ENCODE data around the gene ATXN7L1. TPM values are rescaled to one million over a fixed set of nuclear protein-coding genes. Genes with fewer than 3 reads are reported as not detected.

ATXN7L1 gene
- total and polyA plus RNA-seq, 2 of the 8 experiments (the other 6 are each of a cell fraction or from before 2014, with no cell fraction given): 14.3 to 34.0 TPM

- Histone ChIP-seq H3K14ac (ENCODE audit: insufficient read length) (no peak overlapping the region), H3K4me1 (replicated peaks in 1 of 4; ENCODE audit: control insufficient read depth in 3 of 4, insufficient read depth in 4 of 4, low read length in 3 of 4) (peaks cover 4 to 16% (median 7%) of the 10 kb centered on the region in 4 experiments; a peak in 6 of 7 replicates), H2AFZ (ENCODE audit: low read length) (no peak overlapping the region), H2AK5ac (ENCODE audit: low read depth, low read length) (no peak overlapping the region), H3K4ac (replicated peaks; ENCODE audit: insufficient read length, low read depth, low read length) (no peak overlapping the region), H4K20me1 (replicated peaks in 1 of 2; ENCODE audit: control insufficient read depth in 1 of 2, insufficient read depth in 2 of 2, low read length in 2 of 2) (peaks cover 2% of the 10 kb centered on the region in 2 experiments), H3K56ac (replicated peaks; ENCODE audit: insufficient read length, low read depth, low read length) (no peak overlapping the region), H3K36me3 (ENCODE audit: control insufficient read depth in 2 of 4, insufficient read depth in 4 of 4, low read length in 3 of 4) (no peaks in the 10 kb centered on the region), H3K9ac (replicated peaks in 1 of 4; ENCODE audit: extremely low read depth in 1 of 4, low read depth in 3 of 4, low read length in 3 of 4) (no peak overlapping the region), H2BK12ac (ENCODE audit: low read depth, low read length) (no peak overlapping the region), H3K27me3 (replicated peaks in 1 of 4; ENCODE audit: control insufficient read depth in 3 of 4, extremely low read depth in 1 of 4, insufficient read depth in 3 of 4, low read length in 3 of 4) (no peaks in the 10 kb centered on the region), H3K79me2 (ENCODE audit: control insufficient read depth in 1 of 2, insufficient read depth in 2 of 2, low read length in 2 of 2) (peaks cover 0 to 28% of the 10 kb centered on the region in 2 experiments; a peak in 2 of 4 replicates), H2BK15ac (ENCODE audit: low read length) (no peak overlapping the region), H3K23me2 (ENCODE audit: low read depth, low read length) (no peaks in the 10 kb centered on the region), H3K4me2 (ENCODE audit: insufficient read depth in 1 of 2, low read depth in 2 of 2, low read length in 2 of 2) (no peak overlapping the region), H3K79me1 (ENCODE audit: low read depth, low read length) (peaks cover 5% of the 10 kb centered on the region; the same call in 1 of the 2 replicates), H3K4me3 (ENCODE audit: extremely low read depth in 1 of 4, insufficient read depth in 2 of 4, low read depth in 3 of 4, low read length in 4 of 4) (no peak overlapping the region), H2BK20ac (ENCODE audit: low read length) (no peak overlapping the region), H4K5ac (ENCODE audit: insufficient read length, low read depth, low read length) (no peak overlapping the region), H3K18ac (ENCODE audit: extremely low read depth, low read length) (no peak overlapping the region), H2BK120ac (replicated peaks; ENCODE audit: low read depth, low read length) (no peak overlapping the region), H3K27ac (ENCODE audit: low read depth, low read length) (no peak overlapping the region), H3K9me3 (ENCODE audit: insufficient read depth in 2 of 2, low read depth in 1 of 2, low read length in 1 of 2) (no peaks in the 10 kb centered on the region), H3K23ac (ENCODE audit: insufficient read length) (no peak overlapping the region), H2BK5ac (ENCODE audit: low read depth, low read length) (no peak overlapping the region), H4K91ac (replicated peaks; ENCODE audit: insufficient read length, low read length) (no peak overlapping the region), H4K8ac (ENCODE audit: extremely low read depth, insufficient read depth, low read length) (no peak overlapping the region)
- WGBS, 2 experiments (ENCODE audit: extremely low coverage in 1 of 2, insufficient coverage in 1 of 2, insufficient read length in 1 of 2, insufficient replicate concordance in 2 of 2, low coverage in 1 of 2, low lambda C conversion rate in 2 of 2, missing lambda C conversion rate in 1 of 2): 86% methylated on average over 2 of the region's 2 CpGs; no CpG with 5 or more reads in 1 of the 2 experiments
- FAIRE-seq (no peak), DNase-seq (ENCODE audit: low read depth in 1 of 2, low spot score in 2 of 2) (no peak)
- ChIA-PET CTCF (ENCODE audit: partially characterized antibody) (interaction anchor here (0.7 to 2.6 kb wide), 4 partner anchors 21 to 95 kb away, joined by 3 to 7 read pairs (median 4); no protein-coding TSS in a partner anchor), POLR2A (ENCODE audit: partially characterized antibody) (no interaction called here)
- TF ChIP-seq SUZ12 (IDR thresholded peaks at IDR 0.05; ENCODE audit: low read length) (no peak), JUN (IDR thresholded peaks at IDR 0.05; ENCODE audit: low read depth, low read length) (no peak)
Measured at GRCh38 chr7:105857009-105857952, 19.1 kb downstream of the ATXN7L1 start.

Data from H1 (cell line).